Naive thymus-derived CD8-positive, alpha-beta T cell (primary cell): Measurements from ENCODE around the gene GDAP2. TPM values are rescaled to one million over a fixed set of nuclear protein-coding genes. Genes with fewer than 3 reads are reported as not detected.

Experiments
- ATAC-seq, 2 donors: fragments of 150-1000 bp; cut with Tn5 transposase in 1 of 2; sonication (Bioruptor Pico), chemical (Tn5 transposase) in 1 of 2; 1 replicate in 1 of 2; 2 replicates in 1 of 2; pipeline ENCODE4 v1.10.0; 2021; ENCODE audit warnings: mild to moderate bottlenecking in 2 of 2, moderate library complexity in 2 of 2
- POLR2A ChIA-PET: fragments of 350-600 bp; sonication (Branson Sonifier 250); formaldehyde crosslinking; loops from one replicate; lab custom pipeline; 2021; ENCODE audit warnings: antibody characterized with exemption; lab: Charles Lee
- DNase-seq, 10 donors: peaks; one replicate each; pipeline versions ENCODE4 v3.0.0 to v3.0.0-alpha.2; 2020 to 2022
- H3K27ac Mint-ChIP-seq, 10 donors: one replicate each; pipeline ENCODE4 v1.8.0; 2020 to 2022; ENCODE audit warnings: mild to moderate bottlenecking in 10 of 10, mixed read lengths in 10 of 10, moderate library complexity in 4 of 10, inconsistent platforms in 1 of 10
- H3K27me3 Mint-ChIP-seq, 5 donors: one replicate each; pipeline ENCODE4 v1.8.0; 2021 to 2022; ENCODE audit warnings: mixed read lengths in 5 of 5
- H3K36me3 Mint-ChIP-seq, 3 donors: one replicate each; pipeline ENCODE4 v1.8.0; 2020 to 2022; ENCODE audit warnings: mixed read lengths in 3 of 3, mild to moderate bottlenecking in 2 of 3, inconsistent platforms in 1 of 3
- H3K4me1 Mint-ChIP-seq, 4 donors: one replicate each; pipeline ENCODE4 v1.8.0; 2021 to 2022; ENCODE audit warnings: mixed read lengths in 4 of 4
- H3K4me3 Mint-ChIP-seq, 10 donors: one replicate each; pipeline ENCODE4 v1.8.0; 2020 to 2022; ENCODE audit warnings: mild to moderate bottlenecking in 10 of 10, mixed read lengths in 10 of 10, moderate library complexity in 6 of 10, inconsistent platforms in 1 of 10
- H3K9me3 Mint-ChIP-seq, 9 donors: one replicate each; pipeline ENCODE4 v1.8.0; 2020 to 2022; ENCODE audit warnings: mixed read lengths in 9 of 9, mild to moderate bottlenecking in 3 of 9, inconsistent platforms in 1 of 9, moderate library complexity in 1 of 9
- polyA plus RNA-seq, 3 donors: library from polyadenylated mRNA; unstranded; fragments of 300-500 nt; fragmentation: Illumina TruSeq; gene quantifications; one replicate each; pipeline ENCODE4 v1.2.3, GENCODE V29; 2021
- total RNA-seq, 8 experiments: library from RNA in 2 of 8; stranded (reverse) in 2 of 8; gene quantifications; one replicate each; pipeline ENCODE4 v1.2.3 and lab custom pipeline; 2021 to 2026

GDAP2 gene, protein sequence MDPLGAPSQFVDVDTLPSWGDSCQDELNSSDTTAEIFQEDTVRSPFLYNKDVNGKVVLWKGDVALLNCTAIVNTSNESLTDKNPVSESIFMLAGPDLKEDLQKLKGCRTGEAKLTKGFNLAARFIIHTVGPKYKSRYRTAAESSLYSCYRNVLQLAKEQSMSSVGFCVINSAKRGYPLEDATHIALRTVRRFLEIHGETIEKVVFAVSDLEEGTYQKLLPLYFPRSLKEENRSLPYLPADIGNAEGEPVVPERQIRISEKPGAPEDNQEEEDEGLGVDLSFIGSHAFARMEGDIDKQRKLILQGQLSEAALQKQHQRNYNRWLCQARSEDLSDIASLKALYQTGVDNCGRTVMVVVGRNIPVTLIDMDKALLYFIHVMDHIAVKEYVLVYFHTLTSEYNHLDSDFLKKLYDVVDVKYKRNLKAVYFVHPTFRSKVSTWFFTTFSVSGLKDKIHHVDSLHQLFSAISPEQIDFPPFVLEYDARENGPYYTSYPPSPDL
- 10 to 100 TPM; 21.6 to 22.5 TPM for total RNA-seq
- polyA plus RNA-seq, result 1 to 10 TPM; 5.7 to 9.4 (median 6.9) TPM
- 38.9 to 56.9 (median 45.4) reads per million in 6 experiments for total RNA-seq (lab: John Stamatoyannopoulos, UW)

DNA sequence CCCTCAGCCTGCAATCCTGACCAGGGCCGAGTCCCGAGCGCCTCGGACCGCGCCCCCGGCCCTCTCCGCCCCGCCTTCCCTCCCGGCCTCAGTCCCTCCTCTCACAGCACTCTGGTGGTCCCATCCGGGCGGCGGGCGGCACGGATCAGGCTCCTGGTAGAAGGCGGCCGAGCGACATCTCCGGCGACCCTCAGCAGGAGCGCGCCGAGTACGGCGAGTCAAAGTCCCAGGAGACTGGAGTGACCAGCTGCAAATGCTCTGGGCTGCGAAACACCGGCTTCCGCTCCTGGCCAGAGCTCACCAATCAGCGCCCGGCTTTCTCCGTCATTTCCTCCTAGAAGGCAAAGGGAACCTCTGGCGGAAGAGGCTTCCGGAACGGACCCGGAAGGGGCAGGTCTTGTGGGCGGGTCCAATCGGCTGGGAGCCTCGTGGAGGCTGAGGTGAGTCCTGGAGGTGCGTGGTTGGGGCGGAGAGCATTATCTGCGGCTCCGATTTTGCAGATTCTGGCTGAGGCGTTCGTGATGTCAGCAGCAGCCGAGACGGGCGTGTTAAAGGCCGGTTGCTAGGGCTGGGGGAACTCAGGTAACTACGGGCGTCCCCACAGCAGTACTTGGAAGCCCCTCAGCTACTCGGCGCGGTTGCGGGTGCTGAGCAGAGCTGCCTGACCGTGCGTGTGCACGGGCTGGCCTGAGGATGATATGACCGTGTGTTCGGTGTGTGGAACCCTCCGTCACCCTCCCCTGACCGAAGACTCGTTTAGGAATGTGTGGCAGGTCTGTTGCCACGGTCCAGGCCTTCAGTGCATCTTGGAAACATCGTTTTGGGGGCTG is at the start of gene GDAP2, which contains the start of gene WDR3:
Gene GDAP2 (minus strand): TSS at position 279 of the 830 bp plus-strand sequence. CDS start 9,264 bp downstream, outside the sequence.
Gene WDR3 (plus strand): TSS at position 397 of the 830 bp plus-strand sequence. CDS start 3,581 bp downstream, outside the sequence.
- DNase-seq (peak; percentile 87 to 97 (median 96)), ATAC-seq (peak; percentile 90 to 93)
- peaks cover 32 to 69% (median 64%) of the 10 kb centered on the region in 4 donors for H3K4me1 Mint-ChIP-seq
- POLR2A ChIA-PET, result interaction anchor here (0.9 to 1.0 kb wide), 2 partner anchors 322 to 870 kb away, joined by 3 read pairs; partner anchors contain the start of gene TTF2
- H3K27ac Mint-ChIP-seq, result peak within 1 kb of the TSS; percentile 85 to 100 (median 98)
- H3K36me3 Mint-ChIP-seq, result peaks cover 0 to 20% (median 4%) of the 10 kb centered on the region in 3 donors
- no peaks in the 10 kb centered on the region for H3K27me3 Mint-ChIP-seq
- peak within 1 kb of the TSS; percentile 86 to 97 (median 96) for H3K4me3 Mint-ChIP-seq
- H3K9me3 Mint-ChIP-seq, result no peaks in the 10 kb centered on the region

DNA sequence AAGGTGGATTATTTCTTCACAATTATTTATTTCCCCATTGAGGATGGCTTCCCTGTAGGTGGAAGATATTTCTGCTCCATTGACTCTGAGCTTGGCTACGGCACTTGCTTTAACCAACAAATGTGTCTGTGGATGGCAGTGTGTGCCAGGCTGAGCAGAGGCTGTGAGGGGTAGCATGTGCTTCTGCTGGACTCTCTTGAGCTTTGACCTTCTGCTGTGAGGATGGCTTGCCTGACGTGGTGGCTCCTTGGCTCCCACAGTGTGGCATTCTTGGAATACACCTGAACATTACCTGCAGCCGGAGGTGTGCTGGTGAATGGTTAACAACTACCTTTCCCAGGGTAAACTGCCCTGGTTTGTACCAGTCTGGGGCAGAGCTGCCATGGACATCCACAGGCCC is 47.0 kb upstream of the GDAP2 start:
- ATAC-seq (no peak), DNase-seq (no peak)
- no peaks in the 10 kb centered on the region for H3K36me3 Mint-ChIP-seq
- H3K4me3 Mint-ChIP-seq, result no peak overlapping the region
- POLR2A ChIA-PET, result no interaction called here
- H3K27me3 Mint-ChIP-seq, result peaks cover 4 to 22% (median 6%) of the 10 kb centered on the region in 5 donors
- no peaks in the 10 kb centered on the region for H3K9me3 Mint-ChIP-seq
- no peak overlapping the region for H3K27ac Mint-ChIP-seq
- no peaks in the 10 kb centered on the region for H3K4me1 Mint-ChIP-seq

DNA sequence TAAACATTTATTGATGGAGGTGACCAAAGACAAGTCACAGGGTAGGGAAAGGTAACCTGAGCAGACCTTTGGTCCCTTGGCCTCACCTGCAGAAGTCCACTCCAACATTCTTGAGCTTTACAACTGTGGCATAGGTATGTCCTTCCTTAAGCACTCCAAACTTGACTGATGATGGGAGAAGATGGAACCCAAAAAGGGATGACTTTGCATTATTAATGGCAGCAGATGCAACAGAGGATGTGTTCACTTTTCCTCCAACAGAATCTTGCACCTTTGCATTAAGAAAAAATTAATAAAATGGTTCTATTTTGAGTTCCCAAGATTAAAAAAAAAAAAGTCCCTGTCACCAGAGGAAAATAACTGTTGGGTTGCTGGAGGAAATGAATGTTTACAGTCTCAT is 42.4 kb upstream of the GDAP2 start:
- Mint-ChIP-seq H3K4me3 (no peak overlapping the region), H3K36me3 (no peaks in the 10 kb centered on the region)

DNA sequence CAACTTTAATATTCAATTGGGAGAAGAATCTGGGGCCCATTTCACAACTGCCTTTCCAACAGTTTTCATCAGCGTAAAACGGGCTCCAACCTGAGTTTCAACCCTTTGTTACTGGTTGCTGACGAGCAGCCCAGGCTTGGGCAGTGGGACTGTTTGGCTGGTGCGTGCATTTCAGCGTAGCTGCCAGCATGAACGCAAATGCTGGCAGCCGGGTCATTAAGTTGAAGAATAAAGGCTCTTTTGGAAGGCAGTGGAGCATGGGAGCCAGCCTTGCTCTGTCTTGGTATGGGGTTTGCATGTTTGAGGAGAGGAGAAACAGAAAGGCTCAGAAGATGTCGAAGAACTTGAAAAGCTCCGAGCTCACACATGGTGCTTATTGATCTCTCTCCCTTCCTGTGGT is 40.8 kb upstream of the GDAP2 start:
- Mint-ChIP-seq H3K27me3 (peaks cover 4 to 13% (median 6%) of the 10 kb centered on the region in 5 donors), H3K4me1 (peaks cover 0 to 5% (median 2%) of the 10 kb centered on the region in 4 donors), H3K27ac (no peak overlapping the region), H3K4me3 (no peak overlapping the region), H3K9me3 (no peaks in the 10 kb centered on the region), H3K36me3 (no peaks in the 10 kb centered on the region)
- DNase-seq (no peak), ATAC-seq (no peak)
- POLR2A ChIA-PET, result no interaction called here

More for the DNA sequence above, 42.4 kb upstream of the GDAP2 start:
- DNase-seq, result no peak
- Mint-ChIP-seq H3K4me1 (peaks cover 0 to 5% (median 2%) of the 10 kb centered on the region in 4 donors), H3K27ac (no peak overlapping the region), H3K9me3 (no peaks in the 10 kb centered on the region), H3K27me3 (peaks cover 4 to 22% (median 6%) of the 10 kb centered on the region in 5 donors)
- no peak for ATAC-seq
- POLR2A ChIA-PET, result no interaction called here

DNA sequence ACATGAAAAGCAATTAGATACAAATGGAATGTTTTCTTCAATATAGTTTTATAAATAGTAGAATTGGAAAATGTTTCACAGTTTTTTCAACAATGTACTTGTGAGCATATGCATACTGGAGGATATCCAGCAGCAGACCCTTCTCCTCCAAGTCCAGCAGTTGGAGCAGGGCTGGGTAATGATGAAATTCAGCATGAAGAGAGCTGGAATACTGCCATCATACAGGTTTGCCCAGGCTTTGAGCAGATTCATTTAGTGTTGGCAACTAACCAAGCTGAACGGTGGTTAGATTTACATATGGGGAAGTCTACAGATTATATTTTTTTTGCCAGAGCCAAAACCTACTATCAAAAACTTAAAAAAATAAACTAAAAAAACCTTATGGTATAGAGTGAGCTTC is 38.5 kb upstream of the GDAP2 start:
- POLR2A ChIA-PET, result no interaction called here

DNA sequence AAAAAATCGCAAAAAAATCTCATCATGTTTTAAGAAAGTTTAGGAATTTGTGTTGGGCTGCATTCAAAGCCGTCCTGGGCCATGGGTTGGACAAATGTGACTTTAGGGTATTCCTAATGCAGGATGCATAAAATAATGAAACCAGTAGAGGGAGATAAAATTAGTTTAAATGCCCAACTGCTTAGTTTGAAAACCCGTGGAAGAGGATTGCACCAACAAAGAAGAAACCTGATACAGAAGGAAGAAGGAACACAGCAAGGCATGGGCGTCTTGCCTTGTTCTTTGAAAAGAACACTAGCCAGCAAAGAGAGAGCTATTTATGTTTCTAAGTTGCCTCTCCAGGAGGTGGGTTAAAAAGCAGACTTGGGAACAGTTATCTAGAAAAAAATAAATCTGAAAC is 38.1 kb upstream of the GDAP2 start:
- POLR2A ChIA-PET, result no interaction called here
- H3K27ac Mint-ChIP-seq, result no peak overlapping the region
- ATAC-seq (no peak), DNase-seq (no peak)
- peaks cover 0 to 6% (median 2%) of the 10 kb centered on the region in 5 donors for H3K27me3 Mint-ChIP-seq
- H3K36me3 Mint-ChIP-seq, result no peaks in the 10 kb centered on the region
- no peak overlapping the region for H3K4me3 Mint-ChIP-seq
- H3K4me1 Mint-ChIP-seq, result peaks cover 0 to 5% (median 2%) of the 10 kb centered on the region in 4 donors
- no peaks in the 10 kb centered on the region for H3K9me3 Mint-ChIP-seq

More for the DNA sequence above, 38.5 kb upstream of the GDAP2 start:
- no peak for ATAC-seq
- no peaks in the 10 kb centered on the region for H3K36me3 Mint-ChIP-seq
- no peak for DNase-seq
- H3K27ac Mint-ChIP-seq, result no peak overlapping the region
- peaks cover under 1 to 6% (median 2%) of the 10 kb centered on the region in 5 donors for H3K27me3 Mint-ChIP-seq
- H3K9me3 Mint-ChIP-seq, result no peaks in the 10 kb centered on the region
- no peak overlapping the region for H3K4me3 Mint-ChIP-seq
- peaks cover 0 to 5% (median 2%) of the 10 kb centered on the region in 4 donors for H3K4me1 Mint-ChIP-seq

DNA sequence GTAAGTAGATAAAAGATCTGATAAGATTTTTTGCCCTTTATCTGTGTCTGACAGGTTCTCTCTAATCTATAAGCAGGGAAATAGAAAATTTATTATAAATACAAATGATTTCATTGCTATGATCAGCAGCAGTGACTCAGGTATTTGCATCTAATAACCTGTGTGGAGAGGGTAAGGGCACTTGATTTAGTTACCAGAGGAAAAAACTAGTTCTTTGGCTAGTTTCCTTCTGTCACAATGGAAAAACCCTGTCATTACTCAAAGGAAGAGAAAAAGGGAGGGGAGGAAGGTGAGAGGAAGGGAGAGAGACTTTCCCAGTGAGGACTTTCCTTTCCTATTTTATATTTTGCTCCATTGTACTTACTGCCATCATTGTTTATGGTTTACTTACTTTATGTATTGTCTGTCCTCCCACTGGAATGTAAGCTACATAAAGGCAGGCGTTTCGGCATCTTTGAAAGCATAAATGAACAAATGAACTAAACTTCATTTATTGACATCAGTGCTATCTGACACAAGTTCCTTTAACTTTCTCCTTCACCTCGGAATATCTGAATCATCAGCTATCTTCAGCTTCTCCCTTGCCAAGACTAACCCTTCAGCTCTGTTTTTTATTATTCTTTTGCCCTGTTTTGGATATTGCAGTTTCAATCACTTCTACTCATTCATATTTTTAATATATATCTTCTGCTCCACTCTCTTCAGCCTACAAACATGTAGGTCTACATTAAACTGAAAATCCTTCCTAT is 35.0 kb upstream of the GDAP2 start:
- peaks cover 0 to 25% (median 14%) of the 10 kb centered on the region in 3 donors for H3K36me3 Mint-ChIP-seq
- H3K4me1 Mint-ChIP-seq, result peaks cover 0 to 5% (median 2%) of the 10 kb centered on the region in 4 donors
- H3K27ac Mint-ChIP-seq, result peak overlapping the region in 2 of 10 donors; percentile 7 to 39
- ATAC-seq (no peak), DNase-seq (no peak)
- H3K27me3 Mint-ChIP-seq, result no peaks in the 10 kb centered on the region
- POLR2A ChIA-PET, result no interaction called here
- H3K4me3 Mint-ChIP-seq, result no peak overlapping the region
- no peaks in the 10 kb centered on the region for H3K9me3 Mint-ChIP-seq

DNA sequence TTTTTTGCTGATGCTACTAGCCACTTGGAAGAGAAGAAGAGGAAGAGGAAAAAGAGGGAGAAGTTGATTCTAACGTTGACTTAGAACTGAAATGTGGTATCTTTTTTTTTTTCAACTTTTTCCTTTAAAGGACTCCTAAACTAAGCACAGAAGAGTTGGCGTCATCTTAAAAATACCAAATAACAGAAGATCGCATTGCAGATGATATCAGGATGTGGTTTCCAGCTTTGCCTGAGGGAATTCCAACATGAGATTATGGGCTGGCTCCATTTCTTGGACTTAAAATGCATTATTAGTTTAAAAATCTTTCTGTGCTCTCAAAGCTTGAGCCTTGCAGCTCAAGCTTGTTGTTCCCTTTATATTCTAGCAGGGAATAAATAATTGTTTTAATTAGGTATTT is 29.9 kb upstream of the GDAP2 start:
- H3K27me3 Mint-ChIP-seq, result no peaks in the 10 kb centered on the region
- no peaks in the 10 kb centered on the region for H3K9me3 Mint-ChIP-seq
- peaks cover 7 to 75% (median 48%) of the 10 kb centered on the region in 3 donors for H3K36me3 Mint-ChIP-seq
- H3K4me1 Mint-ChIP-seq, result no peaks in the 10 kb centered on the region
- ATAC-seq, result no peak
- H3K27ac Mint-ChIP-seq, result no peak overlapping the region
- H3K4me3 Mint-ChIP-seq, result no peak overlapping the region
- DNase-seq, result no peak
- POLR2A ChIA-PET, result interaction anchor here (0.7 kb wide), 1 partner anchor 29 kb away, joined by 3 read pairs; no protein-coding TSS in a partner anchor

DNA sequence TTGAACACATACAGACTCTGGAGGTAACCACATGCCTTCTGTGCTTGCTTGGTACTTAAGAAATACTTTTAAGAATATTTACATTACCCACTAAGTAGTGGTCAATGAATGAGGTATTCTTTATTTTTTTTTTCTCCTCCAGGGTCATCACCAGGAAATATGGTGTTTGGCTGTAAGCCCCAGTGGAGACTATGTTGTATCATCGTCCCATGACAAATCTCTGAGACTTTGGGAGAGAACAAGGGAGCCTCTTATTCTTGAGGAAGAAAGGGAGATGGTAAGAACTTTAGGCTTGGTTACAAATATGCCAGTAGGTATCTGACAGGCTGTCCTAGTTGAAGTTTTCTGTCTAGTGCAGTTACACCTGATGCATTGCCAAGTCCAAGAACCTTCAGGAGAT is 23.0 kb upstream of the GDAP2 start:
- H3K27ac Mint-ChIP-seq, result no peak overlapping the region
- peaks cover 13 to 98% (median 69%) of the 10 kb centered on the region in 3 donors for H3K36me3 Mint-ChIP-seq
- no peak overlapping the region for H3K4me3 Mint-ChIP-seq

DNA sequence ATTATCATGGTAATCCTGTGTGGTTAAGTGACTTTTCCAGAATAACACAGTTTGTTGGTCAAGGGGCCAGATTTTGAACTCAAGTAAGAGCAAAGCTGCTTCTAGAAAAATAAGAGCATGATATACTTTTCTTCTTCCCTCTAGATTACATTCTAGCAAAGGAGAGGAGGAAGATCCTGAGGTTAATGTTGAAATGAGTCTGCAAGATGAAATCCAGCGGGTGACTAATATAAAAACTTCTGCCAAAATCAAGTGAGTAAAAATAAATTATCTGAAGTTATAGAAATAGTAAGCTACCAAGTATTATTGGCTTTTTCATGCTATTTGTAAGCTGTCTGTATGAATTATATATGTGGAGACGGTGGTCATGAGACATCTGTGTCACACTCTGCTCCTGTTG is 12.9 kb upstream of the GDAP2 start:
- Mint-ChIP-seq H3K4me1 (peaks cover 0 to 11% (median 2%) of the 10 kb centered on the region in 4 donors), H3K4me3 (no peak overlapping the region), H3K27me3 (no peaks in the 10 kb centered on the region), H3K27ac (no peak overlapping the region), H3K36me3 (peaks cover 16 to 94% (median 44%) of the 10 kb centered on the region in 3 donors), H3K9me3 (no peaks in the 10 kb centered on the region)
- POLR2A ChIA-PET, result no interaction called here
- DNase-seq (no peak), ATAC-seq (no peak)

More for the DNA sequence above, 23.0 kb upstream of the GDAP2 start:
- ATAC-seq (no peak), DNase-seq (no peak)
- no peaks in the 10 kb centered on the region for H3K9me3 Mint-ChIP-seq
- H3K27me3 Mint-ChIP-seq, result no peaks in the 10 kb centered on the region
- POLR2A ChIA-PET, result no interaction called here
- no peaks in the 10 kb centered on the region for H3K4me1 Mint-ChIP-seq

DNA sequence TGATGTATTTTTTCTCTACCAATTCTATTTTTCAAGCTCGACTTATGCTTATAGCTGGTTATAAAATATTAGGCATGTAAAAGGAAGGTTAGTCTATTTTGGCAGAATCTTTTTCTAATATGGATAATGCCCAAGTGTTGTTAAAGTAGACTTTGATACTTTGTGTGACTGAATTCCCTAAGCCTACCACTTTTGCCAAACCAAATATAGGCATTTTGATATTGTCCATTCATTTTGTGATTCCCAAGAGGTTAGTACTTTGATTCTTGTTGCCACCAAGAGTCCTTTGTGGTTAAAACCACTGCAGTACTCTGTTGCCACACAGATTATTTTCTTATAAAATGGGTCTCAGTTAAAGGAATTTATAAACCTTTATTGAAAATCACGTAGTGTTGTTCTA is 4.3 kb upstream of the GDAP2 start:
- no peaks in the 10 kb centered on the region for H3K27me3 Mint-ChIP-seq
- no peaks in the 10 kb centered on the region for H3K9me3 Mint-ChIP-seq
- DNase-seq (no peak), ATAC-seq (no peak)
- peaks cover 0 to 49% (median 11%) of the 10 kb centered on the region in 3 donors for H3K36me3 Mint-ChIP-seq
- peak overlapping the region in 1 of 10 donors; percentile 24 for H3K27ac Mint-ChIP-seq
- POLR2A ChIA-PET, result no interaction called here
- H3K4me1 Mint-ChIP-seq, result peaks cover 28 to 42% (median 39%) of the 10 kb centered on the region in 4 donors
- H3K4me3 Mint-ChIP-seq, result no peak overlapping the region

DNA sequence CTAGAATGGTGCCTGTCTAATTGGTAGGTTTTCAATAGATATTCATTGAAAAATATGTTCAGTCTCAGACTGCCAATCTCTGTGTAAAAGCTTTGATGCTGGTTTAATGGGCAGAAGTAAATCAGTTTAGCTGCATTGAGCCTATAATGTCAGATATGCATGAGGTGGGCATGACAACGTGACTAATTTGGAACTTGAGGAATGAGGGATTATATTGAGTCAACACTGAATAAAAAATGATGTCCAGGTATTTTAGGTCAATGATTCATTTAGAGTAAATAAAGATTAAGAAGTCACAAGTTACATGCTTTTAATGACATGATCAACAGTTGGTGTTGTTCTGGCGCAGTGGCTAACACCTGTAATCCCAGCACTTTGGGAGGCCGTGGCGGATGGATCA is 3.2 kb upstream of the GDAP2 start:
- POLR2A ChIA-PET, result no interaction called here

More for the DNA sequence above, 3.2 kb upstream of the GDAP2 start:
- H3K9me3 Mint-ChIP-seq, result no peaks in the 10 kb centered on the region
- DNase-seq (no peak), ATAC-seq (no peak)
- H3K27me3 Mint-ChIP-seq, result no peaks in the 10 kb centered on the region
- H3K4me1 Mint-ChIP-seq, result peaks cover 29 to 51% (median 47%) of the 10 kb centered on the region in 4 donors
- H3K36me3 Mint-ChIP-seq, result peaks cover 0 to 37% (median 8%) of the 10 kb centered on the region in 3 donors
- peak overlapping the region in 6 of 10 donors; percentile 4 to 86 (median 27) for H3K4me3 Mint-ChIP-seq
- peak overlapping the region in 1 of 10 donors; percentile 4 for H3K27ac Mint-ChIP-seq
